GM12878 (cell line): Measurements from ENCODE around the gene ACYP2. TPM values are rescaled to one million over a fixed set of nuclear protein-coding genes. Genes with fewer than 3 reads are reported as not detected.
A peak's percentile ranks its signal among the peaks of the same experiment; 100 is the strongest.

Experiments
- ATAC-seq: fragments of 200-7000 bp; cut with Tn5 transposase; 3 replicates; pipeline ENCODE4 v1.9.1; 2020; ENCODE audit warnings: mild to moderate bottlenecking, moderate library complexity
- BruUV-seq: library from RNA; stranded (reverse); fragments of 400-500 nt; replicated peaks from 2 replicates; lab custom pipeline; 2021; lab: Mats Ljungman, UMichigan
- CTCF ChIA-PET: fragments of 300-600 bp; sonication (Branson Sonifier 250); formaldehyde crosslinking; extraction: SDS; loops from one replicate; lab custom pipeline; 2021; ENCODE audit warnings: inconsistent platforms; lab: Yijun Ruan, JAX
- POLR2A ChIA-PET: fragments of 350-600 bp; formaldehyde crosslinking; extraction: SDS; loops from one replicate; lab custom pipeline; 2021; ENCODE audit warnings: inconsistent platforms; lab: Charles Lee
- RAD21 ChIA-PET: fragments of 300-600 bp; sonication (Branson Sonifier 250); formaldehyde crosslinking; loops from one replicate; lab custom pipeline; 2023; ENCODE audit warnings: antibody characterized with exemption; ENCODE audit not compliant: unreplicated experiment; lab: Charles Lee
- SMC1A ChIA-PET: fragments of 300-600 bp; sonication (Branson Sonifier 250); formaldehyde crosslinking; loops from one replicate; lab custom pipeline; 2023; ENCODE audit not compliant: unreplicated experiment, uncharacterized antibody; lab: Charles Lee
- DNase-seq: peaks from one replicate; pipeline ENCODE4 v3.0.0-alpha.2; 2011; ENCODE audit warnings: low read depth, low spot score
- FAIRE-seq: peaks from 3 replicates; lab custom pipeline; 2011; peaks lifted over from hg19 to GRCh38; lab: Jason Lieb, UNC
- H2AFZ ChIP-seq: 2 replicates; pipeline ENCODE4 v1.6.0; 2011; ENCODE audit warnings: low read depth, low read length, control low read depth; ENCODE audit not compliant: control insufficient read depth
- H3K27ac ChIP-seq: 2 replicates; pipeline ENCODE4 v1.5.1; 2011; ENCODE audit warnings: control low read depth; ENCODE audit not compliant: control insufficient read depth, insufficient read depth
- H3K27me3 ChIP-seq, 2 experiments: replicated peaks in 1 of 2; 2 replicates each; pipeline versions ENCODE4 v1.6.0 to v1.6.1; 2011; ENCODE audit warnings: low read length in 1 of 2; ENCODE audit not compliant: control insufficient read depth in 2 of 2, insufficient read depth in 2 of 2
- H3K36me3 ChIP-seq, 2 experiments: 2 replicates each; pipeline ENCODE4 v1.5.1; 2011; ENCODE audit warnings: low read length in 1 of 2; ENCODE audit not compliant: control insufficient read depth in 2 of 2, insufficient read depth in 2 of 2
- H3K4me1 ChIP-seq: 2 replicates; pipeline ENCODE4 v1.6.1; 2011; ENCODE audit warnings: mild to moderate bottlenecking, low read length, moderate library complexity, mixed read lengths; ENCODE audit not compliant: control insufficient read depth, insufficient read depth
- H3K4me2 ChIP-seq: 2 replicates; pipeline ENCODE4 v1.6.0; 2011; ENCODE audit warnings: control low read depth; ENCODE audit not compliant: control insufficient read depth, insufficient read depth
- H3K4me3 ChIP-seq: fragments of 200-600 bp; sonication (generic); 2 replicates; pipeline ENCODE4 v1.5.1; 2016
- H3K79me2 ChIP-seq: 2 replicates; pipeline ENCODE4 v1.6.0; 2011; ENCODE audit warnings: low read length; ENCODE audit not compliant: control insufficient read depth, insufficient read depth
- H3K9ac ChIP-seq: 2 replicates; pipeline ENCODE4 v1.8.0; 2011; ENCODE audit warnings: low read length, control low read depth, mixed read lengths; ENCODE audit not compliant: control insufficient read depth, insufficient read depth
- H3K9me3 ChIP-seq: replicated peaks from 3 replicates; pipeline ENCODE4 v1.5.1; 2011; ENCODE audit warnings: mild to moderate bottlenecking, low read length; ENCODE audit not compliant: control insufficient read depth, insufficient read depth
- H4K20me1 ChIP-seq: 2 replicates; pipeline ENCODE4 v1.6.0; 2011; ENCODE audit not compliant: control insufficient read depth, insufficient read depth
- RAD21 ChIP-seq: IDR thresholded peaks from 2 replicates; pipeline ENCODE4 v1.6.1; 2011; ENCODE audit warnings: mild to moderate bottlenecking, low read depth, low read length, moderate library complexity; ENCODE audit not compliant: insufficient read depth
- WGBS: methylation state at CpG from one replicate; pipeline ENCODE4 v1.1.6; 2016; ENCODE audit warnings: low lambda C conversion rate; ENCODE audit not compliant: insufficient replicate concordance, insufficient coverage; ENCODE audit errors: missing lambda C conversion rate; 5-methylcytosine and 5-hydroxymethylcytosine counted together
- in situ Hi-C: fragments of 300-500 bp; cut with MboI; formaldehyde crosslinking; loops from 9 replicates; pipeline ENCODE4 v1.14.3; 2018; ENCODE audit warnings: mixed read lengths
- intact Hi-C: fragments of 100-400 bp; cut with micrococcal nuclease; formaldehyde crosslinking; loops from one replicate; pipeline ENCODE4 v1.14.2; 2022; ENCODE audit not compliant: unreplicated experiment
- polyA plus RNA-seq, 11 experiments: library from polyadenylated mRNA; depleted of rRNA in 4 of 11; unstranded in 6 of 11; stranded (reverse) in 5 of 11; fragments of >200 nt; fragmentation: Nextera tagmentation in 4 of 11; fragmentation: Illumina TruSeq in 1 of 11; extraction: Ambion mirVana in 4 of 11; extraction: Trizol in 1 of 11; gene quantifications; 1 replicate in 1 of 11; 2 replicates in 10 of 11; pipeline versions ENCODE4 v1.2.1 to v1.2.3, GENCODE V29; 2011 to 2016; ENCODE audit warnings: inconsistent platforms in 2 of 11, missing spikeins in 2 of 11, low read depth in 1 of 11
- total RNA-seq, 4 experiments: library from RNA; depleted of rRNA in 3 of 4; stranded (reverse); fragments of >200 nt in 3 of 4; fragmentation: Illumina TruSeq in 1 of 4; extraction: Trizol in 1 of 4; gene quantifications; 2 replicates each; pipeline versions ENCODE4 v1.2.1 to v1.2.3, GENCODE V29; 2013 to 2021
- TF ChIP-seq, protein P1 (sequence below), 3 experiments: IDR thresholded peaks in 2 of 3; conservative IDR thresholded peaks in 1 of 3; 2 replicates each; pipeline ENCODE4 v1.5.1; 2011; ENCODE audit warnings: low read depth in 3 of 3, low read length in 3 of 3, mild to moderate bottlenecking in 3 of 3, control low read depth in 2 of 3, moderate library complexity in 2 of 3, inconsistent platforms in 1 of 3, mixed read lengths in 1 of 3; ENCODE audit not compliant: control insufficient read depth in 2 of 3, insufficient read depth in 1 of 3; ENCODE audit errors: extremely low read depth in 1 of 3
- TF ChIP-seq, protein P2 (sequence below): IDR thresholded peaks from 2 replicates; pipeline ENCODE4 v1.6.1; 2011; ENCODE audit warnings: mild to moderate bottlenecking, low read depth, low read length, moderate library complexity; ENCODE audit not compliant: insufficient replicate concordance

ACYP2 gene
- total and polyA plus RNA-seq, 10 of the 15 experiments (the other 5 are each of a cell fraction or from before 2014, with no cell fraction given): 4.2 to 16.3 (median 9.0) TPM

DNA sequence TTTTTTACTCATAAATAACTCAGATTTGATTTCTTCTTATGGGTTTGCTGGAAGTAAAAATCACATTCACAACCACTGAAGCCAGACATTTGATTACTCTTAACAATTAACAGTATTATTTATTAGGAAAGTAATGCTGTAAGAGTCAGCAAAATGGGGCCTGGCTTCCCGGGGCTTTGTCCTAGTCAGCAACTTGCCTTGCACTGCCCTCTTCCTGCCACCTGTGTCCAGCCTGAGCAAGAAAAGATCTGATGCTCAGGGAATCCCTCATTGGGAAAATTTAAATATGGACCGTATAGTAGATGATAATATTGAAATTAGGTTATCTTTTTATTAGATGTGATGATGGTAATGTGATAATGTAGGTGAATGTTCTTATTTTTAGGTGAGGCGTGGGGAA, 30.8 kb upstream of the ACYP2 start:
- no peak overlapping the region for H3K4me3 ChIP-seq
- peaks cover 8% of the 10 kb centered on the region for H3K4me1 ChIP-seq
- ATAC-seq (no peak), FAIRE-seq (no peak), DNase-seq (no peak)
- H3K4me2 ChIP-seq: no peak overlapping the region
- H3K27me3 ChIP-seq: no peaks in the 10 kb centered on the region
- no peak overlapping the region for H2AFZ ChIP-seq
- no peaks in the 10 kb centered on the region for H4K20me1 ChIP-seq
- CTCF ChIA-PET: interaction anchor here (1.0 to 1.2 kb wide), 2 partner anchors 12 to 31 kb away, joined by 3 read pairs; no protein-coding TSS in a partner anchor
- RAD21 ChIA-PET: no interaction called here
- TF ChIP-seq, protein P1, sequence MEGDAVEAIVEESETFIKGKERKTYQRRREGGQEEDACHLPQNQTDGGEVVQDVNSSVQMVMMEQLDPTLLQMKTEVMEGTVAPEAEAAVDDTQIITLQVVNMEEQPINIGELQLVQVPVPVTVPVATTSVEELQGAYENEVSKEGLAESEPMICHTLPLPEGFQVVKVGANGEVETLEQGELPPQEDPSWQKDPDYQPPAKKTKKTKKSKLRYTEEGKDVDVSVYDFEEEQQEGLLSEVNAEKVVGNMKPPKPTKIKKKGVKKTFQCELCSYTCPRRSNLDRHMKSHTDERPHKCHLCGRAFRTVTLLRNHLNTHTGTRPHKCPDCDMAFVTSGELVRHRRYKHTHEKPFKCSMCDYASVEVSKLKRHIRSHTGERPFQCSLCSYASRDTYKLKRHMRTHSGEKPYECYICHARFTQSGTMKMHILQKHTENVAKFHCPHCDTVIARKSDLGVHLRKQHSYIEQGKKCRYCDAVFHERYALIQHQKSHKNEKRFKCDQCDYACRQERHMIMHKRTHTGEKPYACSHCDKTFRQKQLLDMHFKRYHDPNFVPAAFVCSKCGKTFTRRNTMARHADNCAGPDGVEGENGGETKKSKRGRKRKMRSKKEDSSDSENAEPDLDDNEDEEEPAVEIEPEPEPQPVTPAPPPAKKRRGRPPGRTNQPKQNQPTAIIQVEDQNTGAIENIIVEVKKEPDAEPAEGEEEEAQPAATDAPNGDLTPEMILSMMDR (IDR thresholded peaks at IDR 0.05 in 2 of 3, conservative IDR thresholded peaks at IDR 0.05 in 1 of 3; ENCODE audit: control insufficient read depth in 2 of 3, extremely low read depth in 1 of 3, insufficient read depth in 1 of 3, low read depth in 3 of 3, low read length in 3 of 3): peak in 2 of 3 experiments; percentile 5 to 36; a peak in 3 of 6 replicates
- TF ChIP-seq, protein P2, sequence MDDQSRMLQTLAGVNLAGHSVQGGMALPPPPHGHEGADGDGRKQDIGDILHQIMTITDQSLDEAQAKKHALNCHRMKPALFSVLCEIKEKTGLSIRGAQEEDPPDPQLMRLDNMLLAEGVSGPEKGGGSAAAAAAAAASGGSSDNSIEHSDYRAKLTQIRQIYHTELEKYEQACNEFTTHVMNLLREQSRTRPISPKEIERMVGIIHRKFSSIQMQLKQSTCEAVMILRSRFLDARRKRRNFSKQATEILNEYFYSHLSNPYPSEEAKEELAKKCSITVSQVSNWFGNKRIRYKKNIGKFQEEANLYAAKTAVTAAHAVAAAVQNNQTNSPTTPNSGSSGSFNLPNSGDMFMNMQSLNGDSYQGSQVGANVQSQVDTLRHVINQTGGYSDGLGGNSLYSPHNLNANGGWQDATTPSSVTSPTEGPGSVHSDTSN: no peak
- TF ChIP-seq RAD21: peak; percentile 24; the same call in 1 of the 2 replicates
- WGBS: 53% methylated on average over 3 of the region's 3 CpGs
- POLR2A ChIA-PET: no interaction called here
- no peaks in the 10 kb centered on the region for H3K36me3 ChIP-seq
- no peaks in the 10 kb centered on the region for H3K9me3 ChIP-seq
- SMC1A ChIA-PET: no interaction called here
- in situ Hi-C loops: no loop called here
- H3K27ac ChIP-seq: no peak overlapping the region
- H3K9ac ChIP-seq: no peak overlapping the region
- intact Hi-C loops: no loop called here
- no TSS peak for BruUV-seq
- H3K79me2 ChIP-seq: no peaks in the 10 kb centered on the region
